22Rv1 (cell line): ENCODE results near the gene ZNF556.

Experiments used
- ZFX ChIP-seq: fragments of 450-650 bp; IDR thresholded peaks from 2 replicates; pipeline ENCODE4 v1.6.1; 2017; ENCODE audit warnings: antibody characterized with exemption, borderline replicate concordance
- TF ChIP-seq, protein P1 (sequence below): fragments of 450-650 bp; IDR thresholded peaks from 2 replicates; pipeline ENCODE4 v1.5.1; 2017; ENCODE audit warnings: mild to moderate bottlenecking

DNA sequence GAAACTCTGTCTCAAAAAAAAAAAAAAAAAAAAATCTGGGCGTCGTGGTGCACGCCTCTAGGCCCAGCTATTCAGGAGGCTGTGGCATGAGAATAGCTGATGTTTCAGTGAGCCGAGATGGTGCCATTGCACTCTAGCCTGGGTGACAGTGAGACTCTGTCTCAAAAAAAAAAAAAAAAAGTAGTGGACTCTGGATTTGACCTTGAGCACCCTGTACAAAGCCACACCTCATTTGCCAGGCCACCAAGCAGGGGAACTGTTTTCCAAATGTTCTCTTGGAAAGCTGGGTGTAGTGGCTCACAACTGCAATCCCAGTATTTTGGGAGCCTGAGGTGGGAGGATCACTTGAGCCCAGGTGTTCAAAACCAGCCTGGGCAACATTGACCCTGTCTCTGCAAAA lies 29.7 kb upstream of the ZNF556 start:
- TF ChIP-seq, protein P1, sequence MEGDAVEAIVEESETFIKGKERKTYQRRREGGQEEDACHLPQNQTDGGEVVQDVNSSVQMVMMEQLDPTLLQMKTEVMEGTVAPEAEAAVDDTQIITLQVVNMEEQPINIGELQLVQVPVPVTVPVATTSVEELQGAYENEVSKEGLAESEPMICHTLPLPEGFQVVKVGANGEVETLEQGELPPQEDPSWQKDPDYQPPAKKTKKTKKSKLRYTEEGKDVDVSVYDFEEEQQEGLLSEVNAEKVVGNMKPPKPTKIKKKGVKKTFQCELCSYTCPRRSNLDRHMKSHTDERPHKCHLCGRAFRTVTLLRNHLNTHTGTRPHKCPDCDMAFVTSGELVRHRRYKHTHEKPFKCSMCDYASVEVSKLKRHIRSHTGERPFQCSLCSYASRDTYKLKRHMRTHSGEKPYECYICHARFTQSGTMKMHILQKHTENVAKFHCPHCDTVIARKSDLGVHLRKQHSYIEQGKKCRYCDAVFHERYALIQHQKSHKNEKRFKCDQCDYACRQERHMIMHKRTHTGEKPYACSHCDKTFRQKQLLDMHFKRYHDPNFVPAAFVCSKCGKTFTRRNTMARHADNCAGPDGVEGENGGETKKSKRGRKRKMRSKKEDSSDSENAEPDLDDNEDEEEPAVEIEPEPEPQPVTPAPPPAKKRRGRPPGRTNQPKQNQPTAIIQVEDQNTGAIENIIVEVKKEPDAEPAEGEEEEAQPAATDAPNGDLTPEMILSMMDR: no peak
- TF ChIP-seq ZFX: no peak
